NCI-H2171 (cell line): ENCODE measurements around the gene SHISA9.

Experiments used
- DNase-seq: peaks from one replicate; lab custom pipeline; 2025; lab: John Stamatoyannopoulos, UW

SHISA9 gene

DNA sequence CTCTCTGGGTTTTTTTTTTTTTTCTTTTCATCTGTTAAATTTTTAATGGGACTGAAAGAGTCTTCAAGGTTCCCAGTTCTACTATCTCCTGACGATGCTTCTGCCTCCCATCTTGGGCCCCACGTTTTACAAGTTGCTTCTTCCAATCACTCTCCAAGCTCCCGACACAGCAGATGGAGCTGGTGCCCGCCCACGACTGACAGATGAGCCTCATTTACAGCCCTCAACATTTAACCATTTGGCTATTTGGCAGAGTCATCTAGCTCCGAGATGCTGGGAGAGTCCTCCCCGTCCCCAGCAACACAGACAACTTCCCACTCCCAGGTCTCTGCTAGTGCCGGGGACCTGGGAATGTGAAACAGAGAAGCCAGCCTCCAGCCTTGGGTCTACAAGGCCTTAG lies 276.9 kb downstream of the SHISA9 start:
- DNase-seq, result peak; percentile 81

DNA sequence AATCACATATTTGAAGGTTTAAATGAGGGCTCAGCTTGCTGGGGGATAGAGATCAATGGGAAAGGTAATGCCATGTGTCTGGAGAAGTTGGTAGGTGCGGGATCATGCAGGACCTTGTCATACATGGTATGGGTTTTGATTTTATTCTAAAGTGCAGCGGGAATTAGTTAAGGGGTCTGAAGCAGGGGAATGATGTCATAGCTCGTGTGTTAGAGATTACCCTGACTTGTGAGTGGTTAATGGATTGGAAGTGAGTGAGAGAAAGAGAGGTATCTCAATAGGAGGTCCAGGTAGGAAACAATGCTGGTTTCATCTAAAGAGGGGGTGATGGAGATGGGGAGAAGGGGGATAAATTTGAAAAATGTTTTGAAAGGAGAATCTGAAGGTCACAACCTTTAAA lies 280.0 kb downstream of the SHISA9 start:
- no peak for DNase-seq

DNA sequence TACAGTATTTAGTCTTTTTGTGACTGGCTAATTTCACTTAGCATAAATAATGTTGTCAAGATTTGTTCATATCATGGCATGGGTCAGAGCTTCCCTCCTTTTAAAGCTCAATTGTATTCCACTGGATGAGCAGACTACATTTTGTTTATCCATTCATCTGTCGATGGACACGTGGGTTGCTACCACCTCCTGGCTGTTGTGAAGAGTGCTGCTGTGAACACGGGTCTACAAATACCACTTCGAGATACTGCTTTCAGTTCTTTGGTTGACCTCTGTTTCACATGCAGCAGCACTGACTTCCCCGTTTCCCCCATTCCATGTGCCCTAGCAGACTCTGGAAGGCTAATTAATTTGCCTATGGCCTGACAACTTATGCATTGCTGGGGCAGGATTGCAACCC lies 285.4 kb downstream of the SHISA9 start:
- DNase-seq, result no peak

DNA sequence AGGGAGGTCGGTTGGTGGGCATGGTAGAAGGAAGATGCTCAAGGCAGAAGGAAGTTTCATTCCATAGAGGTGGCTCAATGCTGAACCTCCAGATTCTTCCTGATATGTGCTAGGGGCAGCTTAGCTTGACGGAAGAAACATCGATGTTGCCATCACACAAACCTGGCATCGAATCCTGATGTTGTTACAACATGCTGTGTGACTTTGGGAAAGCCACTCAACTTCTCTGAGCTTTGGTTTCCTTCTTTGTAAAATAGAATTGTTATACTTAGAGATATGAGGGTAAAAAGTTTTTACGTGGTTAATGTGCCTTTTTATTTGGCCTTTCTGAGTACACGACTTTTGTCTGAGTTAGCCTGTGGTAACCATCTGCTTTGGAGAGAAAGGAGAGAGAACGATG lies 287.9 kb downstream of the SHISA9 start:
- DNase-seq, result no peak

DNA sequence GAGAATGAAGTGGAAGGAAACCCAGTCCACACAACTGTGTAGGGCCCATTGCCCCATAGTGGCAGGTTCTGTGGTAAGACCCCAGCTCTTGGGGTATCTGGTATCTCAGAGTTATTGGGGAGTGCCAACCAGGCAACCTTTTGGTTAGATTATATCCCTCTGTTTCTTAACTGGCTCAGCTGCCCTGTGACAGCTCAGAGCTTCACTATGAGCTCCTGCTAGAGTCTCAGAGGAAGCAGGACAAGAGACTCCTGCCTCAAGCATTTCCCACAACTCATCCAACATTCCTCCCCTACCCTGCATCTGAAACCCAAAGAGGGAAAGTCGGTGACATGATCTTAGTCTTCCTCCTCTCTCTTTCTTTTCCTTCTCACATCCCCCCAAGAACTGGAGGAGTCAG lies 292.3 kb downstream of the SHISA9 start:
- DNase-seq, result no peak

DNA sequence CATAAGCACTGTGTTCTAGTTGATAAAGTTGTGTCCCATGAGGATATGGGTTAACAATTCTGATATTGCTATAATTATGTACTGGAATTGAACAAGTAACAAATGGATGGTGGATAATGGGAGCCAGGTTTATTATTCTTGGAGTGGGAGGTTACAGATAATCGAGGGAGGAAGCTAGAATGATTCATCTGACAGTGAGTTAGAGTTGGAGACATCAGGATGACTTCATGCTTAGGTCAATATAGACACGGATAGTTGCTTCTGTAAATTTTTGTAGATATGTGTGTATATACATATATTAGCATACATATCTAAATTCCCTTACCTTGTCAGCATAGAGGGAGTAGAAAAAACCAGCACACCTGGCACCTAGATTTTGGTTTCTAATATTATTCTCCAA lies 293.4 kb downstream of the SHISA9 start:
- no peak for DNase-seq

DNA sequence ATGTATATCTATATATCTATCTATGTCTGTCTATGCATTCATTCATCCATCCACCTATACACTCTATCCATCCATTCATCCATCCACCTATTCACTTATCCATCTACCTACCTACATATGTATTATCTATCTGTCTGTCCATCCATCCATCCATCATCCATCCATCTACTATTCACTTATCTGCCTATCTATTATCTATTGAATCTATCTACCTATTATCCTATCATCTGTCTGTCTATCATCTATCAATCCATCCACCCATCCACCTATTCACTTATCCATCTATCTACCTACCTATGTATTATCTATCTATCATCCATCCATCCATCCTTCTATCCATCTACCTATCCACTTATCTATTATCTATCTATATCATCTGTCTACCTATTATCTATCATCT lies 302.3 kb downstream of the SHISA9 start:
- no peak for DNase-seq

DNA sequence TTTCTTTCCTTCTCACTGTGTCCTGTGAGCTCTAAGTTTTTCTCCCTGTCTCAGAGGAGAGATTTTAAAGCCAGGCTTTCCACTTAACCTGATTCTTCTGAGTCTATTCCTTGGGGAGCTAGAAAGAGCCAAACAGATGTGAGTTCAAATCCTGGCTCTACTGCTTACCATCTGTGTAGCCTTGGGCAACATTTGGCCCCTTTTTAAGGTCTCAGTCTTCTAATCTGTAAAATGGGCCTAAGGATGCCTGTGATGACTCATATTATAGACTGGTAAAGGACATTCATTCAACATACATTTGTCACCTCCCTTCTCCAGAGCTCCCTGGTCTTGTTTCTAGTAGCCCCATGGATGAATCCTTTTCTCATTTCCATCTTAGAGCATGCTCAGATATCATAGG lies 304.0 kb downstream of the SHISA9 start:
- no peak for DNase-seq

DNA sequence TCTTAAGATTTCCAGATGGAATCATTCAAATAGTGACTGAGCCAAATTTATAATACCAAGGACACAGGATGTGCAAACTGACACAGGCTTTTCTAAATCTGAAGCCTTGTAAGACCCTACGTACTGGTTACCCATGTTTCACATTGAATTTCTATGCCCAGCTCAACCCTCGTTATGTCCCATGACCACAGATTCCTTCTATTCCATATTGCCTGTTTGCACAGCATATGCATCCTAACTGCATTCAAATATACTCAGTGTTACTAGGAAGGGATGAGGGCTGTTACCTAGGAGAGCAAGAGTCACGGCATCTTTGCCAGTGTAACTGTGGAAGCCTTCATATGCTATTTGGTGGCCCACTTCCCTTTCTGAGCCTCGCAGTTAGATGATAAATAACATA lies 305.2 kb downstream of the SHISA9 start:
- DNase-seq, result no peak

DNA sequence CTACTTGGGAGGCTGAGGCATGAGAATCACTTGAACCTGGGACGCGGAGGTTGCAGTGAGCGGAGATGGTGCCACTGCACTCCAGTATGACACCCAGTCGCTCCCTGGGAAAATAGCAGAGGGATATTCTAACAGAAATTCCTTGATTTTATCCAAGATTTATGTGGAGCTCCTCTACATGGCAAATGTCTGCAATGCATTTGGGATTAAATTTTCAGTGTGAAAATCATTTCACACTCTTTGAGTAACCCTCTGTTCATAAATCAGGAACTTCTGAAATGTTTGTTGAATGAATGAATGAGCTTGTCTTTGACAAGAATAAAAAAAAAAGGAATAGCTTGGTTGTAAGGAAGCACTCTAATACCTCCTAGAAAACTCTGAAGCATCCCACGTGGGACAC lies 305.8 kb downstream of the SHISA9 start:
- no peak for DNase-seq

DNA sequence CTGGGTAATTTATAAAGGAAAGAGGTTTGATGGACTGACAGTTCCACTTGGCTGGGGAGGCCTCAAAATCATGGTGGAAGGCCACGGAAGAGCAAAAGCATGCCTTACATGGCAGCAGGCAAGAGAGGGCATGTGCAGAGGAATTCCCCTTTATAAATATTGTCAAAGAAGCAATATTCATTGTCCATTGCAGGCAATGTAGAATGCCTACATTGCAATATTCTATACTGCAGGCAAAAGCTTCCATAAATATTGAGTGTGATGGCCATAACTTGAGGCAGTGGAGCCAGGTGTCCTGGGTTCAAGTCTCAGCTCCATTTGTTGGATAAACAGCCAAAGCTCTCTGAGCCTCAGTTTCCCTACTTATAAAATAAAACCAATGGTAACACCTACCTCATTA lies 322.3 kb downstream of the SHISA9 start:
- DNase-seq, result no peak

DNA sequence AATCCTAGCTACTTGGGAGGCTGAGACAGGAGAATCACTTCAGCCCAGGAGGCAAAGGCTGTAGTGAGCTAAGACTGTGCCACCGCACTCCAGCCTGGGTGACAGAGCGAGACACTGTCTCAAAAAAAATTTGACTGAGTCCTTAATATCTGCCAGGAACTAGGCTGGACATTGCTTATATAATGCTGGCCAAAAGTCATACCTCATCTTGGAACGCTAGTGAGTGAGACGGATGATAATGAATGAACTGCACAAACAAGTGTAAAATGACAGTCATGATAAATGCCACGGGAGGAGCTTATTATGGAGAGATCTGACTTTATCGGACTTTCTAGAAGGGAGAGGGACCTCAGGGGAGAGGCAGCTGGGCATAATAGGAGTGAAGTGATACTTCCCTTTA lies 327.6 kb downstream of the SHISA9 start:
- DNase-seq, result no peak

DNA sequence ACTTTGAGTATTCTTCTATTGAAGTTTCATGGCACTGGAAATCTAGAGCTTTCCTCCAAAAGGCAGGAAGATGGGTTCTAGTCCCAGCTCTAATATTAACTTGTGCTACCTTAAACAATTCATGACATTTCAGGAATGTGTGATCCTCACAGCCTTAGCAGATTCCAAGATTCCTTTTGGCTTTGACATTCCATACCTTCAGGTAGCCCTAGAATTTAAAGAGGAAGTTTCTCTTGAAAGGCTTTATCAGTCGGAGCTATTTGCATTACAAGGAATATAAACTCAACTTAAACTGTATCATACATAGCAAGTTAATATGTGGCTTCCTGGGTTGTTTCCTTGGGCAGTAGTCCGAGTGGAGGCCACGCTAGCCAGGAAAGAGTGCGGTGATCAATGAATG lies 330.0 kb downstream of the SHISA9 start:
- DNase-seq, result no peak

DNA sequence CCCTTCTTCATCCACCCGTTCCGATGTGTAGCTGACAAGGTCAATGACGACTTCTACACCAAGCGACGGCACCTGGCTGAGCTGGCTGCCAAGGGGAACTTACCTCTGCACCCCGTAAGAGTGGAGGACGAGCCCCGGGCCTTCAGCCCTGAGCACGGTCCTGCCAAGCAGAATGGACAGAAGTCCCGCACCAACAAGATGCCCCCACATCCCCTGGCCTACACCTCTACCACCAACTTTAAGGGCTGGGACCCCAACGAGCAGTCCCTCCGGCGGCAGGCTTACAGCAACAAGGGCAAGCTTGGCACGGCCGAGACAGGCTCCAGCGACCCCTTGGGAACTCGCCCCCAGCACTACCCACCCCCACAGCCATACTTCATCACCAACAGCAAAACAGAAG lies 333.6 kb downstream of the SHISA9 start:
- DNase-seq, result no peak

DNA sequence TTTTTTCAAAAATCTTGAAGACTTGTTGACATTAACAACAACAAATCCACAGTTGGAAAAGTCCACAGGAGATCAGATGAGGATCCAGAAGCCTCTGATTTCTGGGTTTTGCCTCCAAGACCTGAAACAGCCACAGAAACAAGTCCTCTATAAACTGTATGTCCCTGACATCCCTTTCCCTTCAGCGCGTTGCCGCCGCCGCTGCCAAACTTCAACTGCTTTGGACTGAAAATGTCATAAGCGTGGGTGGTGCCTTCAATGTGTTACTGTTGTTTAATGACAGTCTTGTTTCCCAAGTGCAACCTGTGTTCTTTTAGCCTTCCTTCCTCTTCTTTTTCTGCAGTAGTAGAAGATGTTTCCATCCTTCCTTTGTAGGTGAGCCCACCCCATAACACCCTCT lies 334.9 kb downstream of the SHISA9 start:
- DNase-seq, result no peak

DNA sequence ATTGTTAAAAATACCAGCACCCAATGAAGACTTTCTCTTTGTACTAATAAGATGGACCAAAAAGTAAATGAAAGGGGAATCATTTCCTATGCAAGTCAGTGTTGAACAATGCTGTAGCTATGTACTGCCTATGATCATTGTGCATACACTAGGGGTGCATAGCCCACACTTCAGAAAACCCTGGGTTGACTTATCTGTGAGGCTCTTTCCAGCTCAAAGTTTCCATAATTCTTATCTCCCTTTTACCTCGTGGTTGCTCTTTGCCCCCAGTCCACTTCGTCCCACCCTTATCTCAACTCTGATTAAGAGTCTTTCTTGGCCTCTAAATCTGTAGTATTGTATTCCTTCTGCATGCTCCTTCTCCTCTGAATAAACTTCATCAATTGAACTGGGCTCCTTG lies 336.8 kb downstream of the SHISA9 start:
- no peak for DNase-seq

DNA sequence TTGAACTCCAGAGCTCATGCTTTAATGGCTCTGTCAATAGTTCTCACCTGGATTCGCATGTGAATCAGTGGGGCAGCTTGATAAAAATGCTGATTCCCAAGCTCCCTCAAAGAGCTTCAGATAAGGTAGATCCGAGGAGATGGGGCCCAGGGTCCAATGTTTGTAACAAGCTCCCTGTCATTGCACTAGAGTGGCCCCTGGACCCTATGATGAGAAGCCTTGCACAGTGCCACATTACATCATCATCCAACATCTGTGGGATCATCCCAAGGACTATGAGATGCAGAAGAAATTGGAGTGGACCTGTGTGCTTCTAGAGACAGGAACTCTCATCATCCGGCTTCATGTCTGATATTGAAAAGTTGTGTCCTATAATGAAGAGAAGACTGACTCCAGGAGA lies 340.8 kb downstream of the SHISA9 start:
- no peak for DNase-seq

DNA sequence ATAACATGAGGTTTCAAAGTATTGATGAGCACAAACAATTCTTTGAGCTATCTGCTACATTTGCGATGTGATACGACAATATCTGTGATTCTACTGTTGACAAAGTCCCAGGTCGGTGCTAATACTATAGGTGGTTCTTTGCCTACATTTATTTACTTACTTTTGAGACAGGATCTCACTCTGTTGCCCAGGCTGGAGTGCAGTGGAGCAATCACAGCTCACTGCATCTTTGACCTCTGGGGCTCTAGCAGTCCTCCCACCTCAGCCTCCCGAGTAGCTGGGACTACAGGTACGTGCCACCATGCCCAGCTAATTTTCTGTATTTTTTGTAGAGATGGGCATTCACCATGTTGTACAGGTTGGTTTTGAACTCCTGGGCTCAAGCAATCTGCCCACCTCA lies 343.4 kb downstream of the SHISA9 start:
- DNase-seq, result no peak

DNA sequence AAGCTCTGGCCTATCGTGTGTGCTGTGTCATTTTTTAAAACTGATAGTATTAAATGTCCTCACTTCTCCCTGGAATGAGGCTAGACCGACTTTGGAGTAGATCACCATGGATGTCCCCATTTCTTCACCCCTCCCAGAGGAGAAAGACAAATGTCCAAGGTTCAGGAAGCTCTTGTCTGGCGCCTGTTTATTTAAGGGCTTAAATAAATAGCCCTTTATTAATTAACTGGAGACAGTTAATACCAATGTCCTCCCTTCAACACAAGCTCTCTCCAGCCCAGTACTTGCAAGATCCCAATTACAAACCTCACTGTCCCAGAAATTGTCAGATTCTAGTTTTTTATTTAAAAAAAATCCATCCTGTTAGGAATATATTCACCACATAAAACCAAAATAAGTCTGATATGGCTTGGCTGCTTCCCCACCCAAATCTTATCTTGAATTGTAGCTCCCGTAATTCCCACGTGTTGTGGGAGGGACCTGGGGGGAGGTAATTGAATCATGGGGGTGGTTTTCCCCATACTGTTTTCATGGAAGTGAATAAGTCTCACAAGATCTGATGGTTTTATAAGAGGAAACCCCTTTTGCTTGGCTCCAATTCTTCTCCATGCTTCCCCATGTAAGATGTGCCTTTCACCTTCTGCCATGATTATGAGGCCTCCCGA lies 344.4 kb downstream of the SHISA9 start:
- no peak for DNase-seq

DNA sequence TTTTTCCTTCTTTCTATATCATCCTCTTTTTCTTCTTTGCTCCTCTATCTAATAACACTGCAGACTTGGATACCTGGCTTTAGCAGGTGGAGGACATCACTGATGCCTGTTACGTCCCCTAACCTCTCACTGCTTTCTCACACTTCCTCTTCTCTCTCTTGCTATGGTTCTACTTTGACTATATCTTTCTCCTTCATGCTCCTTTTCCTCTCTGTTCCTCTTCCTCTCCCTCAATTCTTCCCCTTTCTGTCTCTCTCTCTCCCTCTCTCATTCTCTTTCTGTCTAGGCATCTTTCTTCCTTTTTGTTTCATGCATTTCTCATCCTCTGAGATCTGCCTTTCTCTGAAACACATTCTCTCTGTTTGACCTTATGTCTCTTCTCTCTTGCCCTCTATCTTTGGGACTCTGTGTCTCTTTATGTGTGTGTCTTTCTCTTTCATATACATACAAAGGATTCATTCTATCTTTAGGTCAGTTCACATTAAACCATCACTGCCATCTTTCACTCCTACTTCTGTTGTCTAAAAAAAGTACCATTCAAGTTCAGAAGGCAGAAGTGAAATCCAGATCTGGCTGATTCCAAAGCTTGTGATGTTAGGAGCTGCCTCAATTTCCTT lies 353.7 kb downstream of the SHISA9 start:
- no peak for DNase-seq

DNA sequence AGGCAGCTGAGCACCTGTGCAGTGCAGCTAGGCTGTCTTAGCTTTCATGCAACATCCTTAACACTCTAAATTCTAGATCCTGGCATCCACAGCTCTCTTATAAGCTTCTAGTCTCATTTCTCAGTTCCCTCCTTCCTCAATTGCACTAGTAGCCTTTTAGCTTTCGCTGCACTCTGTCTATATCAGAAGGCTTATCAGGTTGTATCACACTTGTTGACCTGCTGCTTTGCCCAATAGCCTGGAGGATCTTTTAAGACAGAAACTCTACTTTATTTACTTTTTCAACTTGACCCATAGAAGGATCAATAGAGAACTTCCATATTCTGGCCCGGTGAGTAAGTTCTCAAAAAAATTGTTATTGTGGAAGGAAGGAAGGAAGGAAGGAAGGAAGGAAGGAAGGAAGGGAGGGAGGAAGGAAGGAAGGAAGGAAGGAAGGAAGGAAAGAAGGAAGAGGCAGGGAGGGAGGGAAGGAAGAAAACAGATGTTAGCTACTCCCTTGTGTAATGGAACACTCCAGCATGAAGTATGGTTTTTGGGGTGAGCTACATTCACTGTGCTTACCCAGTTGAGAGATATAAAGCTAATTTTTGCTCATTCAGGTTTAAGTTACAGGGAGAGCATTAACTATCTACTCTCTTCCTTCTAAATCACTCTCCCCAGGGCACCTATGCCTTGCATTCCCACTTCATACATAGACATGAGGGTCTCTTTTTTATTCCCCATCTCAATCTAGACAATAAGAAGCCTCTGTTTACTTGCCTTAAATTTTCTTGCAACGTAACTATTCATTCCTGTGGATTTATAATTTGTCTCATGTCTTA lies 361.1 kb downstream of the SHISA9 start:
- no peak for DNase-seq

DNA sequence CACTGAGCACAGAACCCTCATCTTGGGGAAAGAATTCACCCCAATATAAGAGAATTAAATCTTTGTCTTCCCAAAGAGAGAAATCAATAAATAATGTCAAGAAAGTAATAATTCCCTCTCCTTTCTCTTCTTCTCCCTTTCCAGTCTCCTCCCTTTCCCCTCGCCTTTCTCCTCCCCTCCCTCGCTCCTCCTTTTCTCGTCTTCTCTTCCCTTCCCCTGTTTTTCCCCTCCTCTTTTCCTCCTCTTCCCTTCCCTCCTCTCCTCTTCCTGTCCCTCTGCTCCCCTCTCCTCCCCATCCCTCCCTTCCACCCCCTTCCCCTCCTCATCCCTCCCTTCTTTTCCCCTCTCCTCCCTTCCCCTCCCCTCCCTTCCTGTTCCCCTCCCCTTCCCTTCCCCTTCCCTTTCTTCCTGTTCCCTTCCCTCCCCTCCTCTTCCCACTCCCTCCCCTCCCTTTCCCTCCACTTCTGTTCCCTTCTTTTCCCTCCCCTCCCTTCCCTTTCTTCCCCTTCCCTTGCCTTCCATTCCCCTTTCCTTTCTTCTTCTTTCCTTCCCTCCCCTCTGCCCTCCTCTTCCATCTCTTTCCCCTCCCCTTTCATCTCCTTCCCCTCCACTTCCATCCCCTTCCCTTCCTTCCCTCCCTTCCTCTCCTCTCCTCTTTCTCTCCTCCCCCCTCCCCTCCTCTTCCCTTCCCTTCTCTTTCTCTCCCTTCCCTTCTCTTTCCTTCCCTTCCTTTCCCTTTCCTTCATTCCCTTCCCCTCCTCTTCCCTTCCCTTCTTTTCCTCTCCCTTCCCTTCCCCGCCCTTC lies 363.6 kb downstream of the SHISA9 start:
- DNase-seq, result no peak

DNA sequence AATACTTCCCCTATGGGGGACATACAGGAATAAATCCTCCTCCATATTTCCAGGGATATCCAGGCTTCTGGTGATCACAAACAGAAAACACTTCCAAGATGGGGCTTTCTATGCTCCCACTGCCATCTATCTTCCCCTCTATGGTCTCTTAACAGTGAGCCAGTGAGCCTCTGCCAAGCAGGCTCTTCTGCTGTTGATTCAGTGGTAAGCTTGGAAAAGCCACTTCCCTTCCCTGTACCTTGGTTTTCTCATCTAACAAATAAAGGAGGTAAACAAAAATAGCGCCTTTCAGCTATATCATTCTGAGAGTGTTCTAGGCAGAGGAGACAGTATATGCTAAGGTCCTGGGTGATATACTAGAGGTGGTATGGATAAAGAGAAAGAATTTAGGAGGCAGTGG lies 368.0 kb downstream of the SHISA9 start:
- no peak for DNase-seq
